ENCODE data around the gene CHD5. TPM values are rescaled to one million over a fixed set of nuclear protein-coding genes. Genes with fewer than 3 reads are reported as not detected.

Gene CHD5
- total RNA-seq, 4 donors from 2014 or later: 0.05 TPM; not detected in 3

DNA sequence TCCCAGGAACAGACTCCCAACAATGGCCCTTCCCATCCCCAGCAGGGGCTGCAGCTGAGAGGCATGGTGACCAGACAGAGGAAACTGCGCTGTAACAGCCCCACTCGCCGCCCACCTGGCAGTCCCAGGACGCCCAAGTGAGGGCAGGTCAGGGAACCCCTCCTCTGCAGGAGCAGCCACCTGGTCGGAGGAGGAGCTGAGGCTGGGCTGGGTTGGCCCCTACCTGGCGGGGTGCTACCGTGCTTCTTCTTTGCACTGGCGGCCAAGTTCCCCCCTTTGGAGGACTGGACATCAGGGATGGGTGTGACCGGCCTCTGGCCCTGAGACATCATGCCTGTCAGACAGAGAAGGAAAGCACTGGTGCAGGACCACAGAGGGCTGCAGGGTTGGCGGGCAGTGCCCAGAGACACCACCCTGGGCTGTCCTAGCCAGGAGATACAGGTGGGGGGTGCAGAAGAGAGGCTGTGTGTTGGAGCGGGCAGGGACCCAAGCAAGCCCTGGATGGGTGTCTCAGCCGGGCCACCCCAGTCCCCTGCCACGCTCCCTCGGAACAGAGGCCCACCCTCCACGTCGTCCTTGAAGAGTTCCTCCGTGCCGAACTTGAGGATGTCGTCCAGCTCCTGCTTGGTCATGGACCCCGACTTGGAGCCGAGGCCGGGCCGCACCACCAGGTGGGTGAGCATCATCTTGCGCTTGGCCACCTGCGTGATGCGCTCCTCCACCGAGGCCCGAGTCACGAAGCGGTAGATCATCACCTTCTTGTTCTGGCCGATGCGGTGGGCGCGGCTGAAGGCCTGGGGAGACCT lies 51.6 kb downstream of the CHD5 start:
- TF ChIP-seq, protein P1, sequence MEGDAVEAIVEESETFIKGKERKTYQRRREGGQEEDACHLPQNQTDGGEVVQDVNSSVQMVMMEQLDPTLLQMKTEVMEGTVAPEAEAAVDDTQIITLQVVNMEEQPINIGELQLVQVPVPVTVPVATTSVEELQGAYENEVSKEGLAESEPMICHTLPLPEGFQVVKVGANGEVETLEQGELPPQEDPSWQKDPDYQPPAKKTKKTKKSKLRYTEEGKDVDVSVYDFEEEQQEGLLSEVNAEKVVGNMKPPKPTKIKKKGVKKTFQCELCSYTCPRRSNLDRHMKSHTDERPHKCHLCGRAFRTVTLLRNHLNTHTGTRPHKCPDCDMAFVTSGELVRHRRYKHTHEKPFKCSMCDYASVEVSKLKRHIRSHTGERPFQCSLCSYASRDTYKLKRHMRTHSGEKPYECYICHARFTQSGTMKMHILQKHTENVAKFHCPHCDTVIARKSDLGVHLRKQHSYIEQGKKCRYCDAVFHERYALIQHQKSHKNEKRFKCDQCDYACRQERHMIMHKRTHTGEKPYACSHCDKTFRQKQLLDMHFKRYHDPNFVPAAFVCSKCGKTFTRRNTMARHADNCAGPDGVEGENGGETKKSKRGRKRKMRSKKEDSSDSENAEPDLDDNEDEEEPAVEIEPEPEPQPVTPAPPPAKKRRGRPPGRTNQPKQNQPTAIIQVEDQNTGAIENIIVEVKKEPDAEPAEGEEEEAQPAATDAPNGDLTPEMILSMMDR (IDR thresholded peaks at IDR 0.05 in 4 of 5, conservative IDR thresholded peaks at IDR 0.05 in 1 of 5): no peak
- TF ChIP-seq POLR2A (IDR thresholded peaks at IDR 0.05): no peak
- DNase-seq (no peak), ATAC-seq (no peak)
- no peaks in the 10 kb centered on the region for H3K36me3 ChIP-seq
- H3K4me1 ChIP-seq: no peaks in the 10 kb centered on the region
- intact Hi-C loops (cut with DNase I; ENCODE audit: low total_unique reads): no loop called here
- no peaks in the 10 kb centered on the region for H3K9me3 ChIP-seq
- H3K27ac ChIP-seq: no peak overlapping the region
- H3K4me3 ChIP-seq: no peak overlapping the region
- peaks cover 0 to 6% (median 0%) of the 10 kb centered on the region in 3 donors for H3K27me3 ChIP-seq
- in situ Hi-C loops (cut with MboI; ENCODE audit: low sequenced_read_pairs in 4 of 4): no loop called here

DNA sequence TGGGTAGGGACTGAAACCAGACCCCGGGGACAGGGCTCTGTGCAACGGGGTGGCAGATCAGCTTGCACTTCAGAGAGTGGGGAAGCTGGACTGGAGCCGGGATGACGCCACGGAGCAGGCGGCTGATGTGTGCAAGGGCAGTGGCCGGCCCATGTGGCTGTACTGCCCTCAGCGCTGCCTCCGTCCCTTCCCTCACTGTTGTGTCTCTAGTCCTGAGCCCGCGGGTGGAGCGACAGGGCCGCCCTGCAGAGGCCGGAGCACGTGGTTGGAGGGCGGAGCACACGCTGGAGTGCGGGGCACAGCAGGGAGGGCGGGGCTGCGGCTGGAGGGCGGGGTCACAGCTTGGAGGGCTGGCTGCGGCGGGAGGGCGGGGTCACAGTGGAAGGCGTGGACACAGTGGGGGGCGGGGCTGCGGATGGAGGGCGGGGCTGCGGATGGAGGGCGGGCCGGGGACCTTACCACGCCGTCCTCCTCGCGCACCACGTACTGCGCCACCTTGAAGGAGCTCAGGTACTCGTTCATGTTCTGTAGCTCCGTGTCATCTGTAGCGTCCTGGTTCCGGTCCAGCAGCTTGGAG lies 52.4 kb downstream of the CHD5 start:
- no peaks in the 10 kb centered on the region for H3K36me3 ChIP-seq
- DNase-seq: peak; percentile 21 to 44
- H3K4me3 ChIP-seq: peak overlapping the region in 2 of 4 donors; percentile 3 to 4
- intact Hi-C loops (cut with DNase I; ENCODE audit: low total_unique reads): no loop called here
- no peak for TF ChIP-seq POLR2A (IDR thresholded peaks at IDR 0.05)
- TF ChIP-seq, protein P1 (IDR thresholded peaks at IDR 0.05 in 4 of 5, conservative IDR thresholded peaks at IDR 0.05 in 1 of 5): no peak
- ATAC-seq: peak in 1 of 2 donors; percentile 60
- in situ Hi-C loops (cut with MboI; ENCODE audit: low sequenced_read_pairs in 4 of 4): no loop called here
- H3K9me3 ChIP-seq: no peaks in the 10 kb centered on the region
- no peak overlapping the region for H3K27ac ChIP-seq
- peaks cover 0 to 6% (median 0%) of the 10 kb centered on the region in 3 donors for H3K27me3 ChIP-seq
- no peaks in the 10 kb centered on the region for H3K4me1 ChIP-seq

DNA sequence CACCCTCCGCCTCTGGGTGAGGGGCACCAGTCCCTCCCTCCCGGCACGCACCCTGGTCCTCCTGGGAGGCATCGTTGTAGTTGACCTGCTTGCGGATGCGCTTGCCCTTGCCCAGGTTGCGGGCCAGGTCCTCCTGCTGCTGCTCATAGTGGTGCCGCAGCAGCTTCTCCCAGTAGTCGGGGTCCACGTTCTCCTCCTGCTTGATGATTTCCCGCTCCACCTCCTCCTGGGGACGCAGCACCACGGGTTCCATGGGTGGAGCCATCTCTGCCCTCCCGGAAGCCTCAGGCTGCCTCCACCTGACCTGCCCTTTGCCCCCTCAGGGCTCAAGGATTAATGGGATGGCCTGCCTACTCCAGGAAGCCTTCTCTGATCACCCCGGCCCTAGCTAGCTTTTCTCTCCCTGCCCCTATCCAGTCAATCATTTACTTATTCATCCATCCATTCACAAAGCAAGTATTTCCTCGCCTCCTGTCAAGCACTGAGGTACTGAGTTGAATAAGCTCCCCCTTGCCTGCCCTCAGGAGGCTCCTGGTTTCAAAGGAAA lies 53.5 kb downstream of the CHD5 start:
- Histone ChIP-seq H3K4me3 (no peak overlapping the region), H3K4me1 (no peaks in the 10 kb centered on the region), H3K27me3 (peaks cover 0 to 6% (median 0%) of the 10 kb centered on the region in 3 donors), H3K36me3 (no peaks in the 10 kb centered on the region), H3K9me3 (no peaks in the 10 kb centered on the region), H3K27ac (no peak overlapping the region)
- no peak for ATAC-seq
- no peak for DNase-seq
- TF ChIP-seq POLR2A (IDR thresholded peaks at IDR 0.05): no peak
- intact Hi-C loops (cut with DNase I; ENCODE audit: low total_unique reads) (no loop called here), in situ Hi-C loops (cut with MboI; ENCODE audit: low sequenced_read_pairs in 4 of 4) (no loop called here)

DNA sequence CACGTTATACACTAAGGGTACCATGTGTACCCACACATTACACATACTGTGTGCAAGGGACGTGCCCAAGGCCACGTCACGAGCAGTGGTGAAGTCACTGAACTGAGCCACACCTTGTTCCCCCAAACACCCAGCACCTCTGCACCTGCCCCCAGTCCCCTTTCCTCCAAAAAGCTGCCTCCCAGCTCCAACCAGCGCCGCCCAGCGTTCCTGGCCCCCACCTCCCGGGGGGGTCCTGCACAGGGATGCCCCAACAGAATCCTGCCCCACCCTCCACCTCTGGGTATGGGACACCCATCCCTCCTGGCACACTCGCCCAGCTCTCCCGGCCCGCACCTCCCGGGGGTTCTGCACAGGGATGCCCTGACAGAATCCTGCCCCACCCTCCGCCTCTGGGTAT lies 54.1 kb downstream of the CHD5 start:
- in situ Hi-C loops (cut with MboI; ENCODE audit: low sequenced_read_pairs in 4 of 4): no loop called here
- intact Hi-C loops (cut with DNase I; ENCODE audit: low total_unique reads): no loop called here
- DNase-seq: no peak
- ATAC-seq: no peak
- no peaks in the 10 kb centered on the region for H3K4me1 ChIP-seq
- TF ChIP-seq, protein P1 (IDR thresholded peaks at IDR 0.05 in 4 of 5, conservative IDR thresholded peaks at IDR 0.05 in 1 of 5): no peak
- peaks cover 0 to 6% (median 0%) of the 10 kb centered on the region in 3 donors for H3K27me3 ChIP-seq
- no peak overlapping the region for H3K4me3 ChIP-seq
- H3K9me3 ChIP-seq: no peaks in the 10 kb centered on the region
- no peaks in the 10 kb centered on the region for H3K36me3 ChIP-seq
- H3K27ac ChIP-seq: no peak overlapping the region

DNA sequence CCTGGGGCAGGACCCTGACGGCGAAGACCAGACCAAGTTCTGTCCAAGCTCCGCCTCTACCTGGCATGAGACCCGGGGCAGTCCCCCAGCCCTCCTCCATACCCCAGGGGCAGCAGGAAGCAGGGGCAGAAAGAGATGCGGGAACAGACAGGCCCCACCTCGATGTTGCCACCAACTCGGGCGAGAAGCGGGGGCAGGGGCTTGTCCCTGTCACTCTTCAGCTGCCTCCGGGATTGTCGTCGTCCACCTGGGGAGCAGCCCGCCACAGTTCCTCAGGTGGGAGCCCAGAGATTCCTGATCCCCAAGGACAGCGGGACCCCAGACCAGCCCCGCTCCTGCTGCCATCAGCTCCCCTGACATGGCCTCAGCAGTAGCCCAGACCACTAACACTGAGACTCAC lies 54.8 kb downstream of the CHD5 start:
- no peaks in the 10 kb centered on the region for H3K36me3 ChIP-seq
- ATAC-seq (no peak), DNase-seq (no peak)
- no peak overlapping the region for H3K4me3 ChIP-seq
- intact Hi-C loops (cut with DNase I; ENCODE audit: low total_unique reads): no loop called here
- no peak for TF ChIP-seq POLR2A (IDR thresholded peaks at IDR 0.05)
- TF ChIP-seq, protein P1 (IDR thresholded peaks at IDR 0.05 in 4 of 5, conservative IDR thresholded peaks at IDR 0.05 in 1 of 5): no peak
- H3K27ac ChIP-seq: no peak overlapping the region
- no peaks in the 10 kb centered on the region for H3K4me1 ChIP-seq
- no peaks in the 10 kb centered on the region for H3K9me3 ChIP-seq
- peaks cover 0 to 6% (median 0%) of the 10 kb centered on the region in 3 donors for H3K27me3 ChIP-seq
- in situ Hi-C loops (cut with MboI; ENCODE audit: low sequenced_read_pairs in 4 of 4): no loop called here

Data from gastrocnemius medialis (tissue), 4 donors.